ENCODE data around the gene TAOK2.
"Not testable (repeated sequence)": the region's sequence is repeated elsewhere in the genome, so short reads cannot be mapped to it uniquely, and the experiment has no call there.

The TAOK2 gene

DNA sequence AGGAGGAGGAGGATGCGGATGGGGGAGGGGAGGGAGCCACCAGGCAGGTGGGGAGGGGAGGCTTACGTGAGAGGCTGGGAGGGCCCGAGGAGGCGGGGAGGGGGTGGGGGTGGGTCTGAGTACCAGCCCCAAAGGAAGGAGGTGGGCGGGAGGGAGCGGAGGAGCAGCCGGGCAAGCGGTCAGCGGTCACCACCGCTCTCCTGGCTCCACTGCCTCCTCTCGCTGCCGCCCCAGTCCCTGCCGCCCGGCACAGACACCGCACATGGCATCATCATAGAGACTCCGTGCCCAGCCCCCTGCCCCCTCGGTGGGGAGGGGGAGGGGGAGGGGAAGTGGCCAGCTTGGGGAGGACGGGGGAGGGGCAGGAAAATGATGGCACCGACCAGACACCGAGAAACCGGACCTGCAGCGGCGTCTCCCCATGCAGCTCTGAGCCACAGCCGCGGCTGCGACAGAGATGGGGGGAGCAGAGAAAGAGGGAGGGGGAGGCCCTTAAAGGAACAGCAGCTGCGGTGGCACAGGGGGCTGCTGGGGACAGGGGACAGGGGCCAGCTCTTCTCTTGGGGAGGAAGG is 57.3 kb downstream of the TAOK2 start, which contains the start of gene TLCD3B:
Gene TLCD3B (minus strand): TSS at position 431 of the 573 bp plus-strand sequence. CDS start 744 bp downstream, outside the sequence.
- DNase-seq (ENCODE audit: low read depth): no peak
- TF ChIP-seq, protein P1, sequence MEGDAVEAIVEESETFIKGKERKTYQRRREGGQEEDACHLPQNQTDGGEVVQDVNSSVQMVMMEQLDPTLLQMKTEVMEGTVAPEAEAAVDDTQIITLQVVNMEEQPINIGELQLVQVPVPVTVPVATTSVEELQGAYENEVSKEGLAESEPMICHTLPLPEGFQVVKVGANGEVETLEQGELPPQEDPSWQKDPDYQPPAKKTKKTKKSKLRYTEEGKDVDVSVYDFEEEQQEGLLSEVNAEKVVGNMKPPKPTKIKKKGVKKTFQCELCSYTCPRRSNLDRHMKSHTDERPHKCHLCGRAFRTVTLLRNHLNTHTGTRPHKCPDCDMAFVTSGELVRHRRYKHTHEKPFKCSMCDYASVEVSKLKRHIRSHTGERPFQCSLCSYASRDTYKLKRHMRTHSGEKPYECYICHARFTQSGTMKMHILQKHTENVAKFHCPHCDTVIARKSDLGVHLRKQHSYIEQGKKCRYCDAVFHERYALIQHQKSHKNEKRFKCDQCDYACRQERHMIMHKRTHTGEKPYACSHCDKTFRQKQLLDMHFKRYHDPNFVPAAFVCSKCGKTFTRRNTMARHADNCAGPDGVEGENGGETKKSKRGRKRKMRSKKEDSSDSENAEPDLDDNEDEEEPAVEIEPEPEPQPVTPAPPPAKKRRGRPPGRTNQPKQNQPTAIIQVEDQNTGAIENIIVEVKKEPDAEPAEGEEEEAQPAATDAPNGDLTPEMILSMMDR (IDR thresholded peaks at IDR 0.05; ENCODE audit: control insufficient read depth, insufficient read depth, low read depth, low read length, missing control alignments): no peak
- H3K4me3 ChIP-seq (ENCODE audit: control insufficient read depth, low read depth, low read length): no peak within 1 kb of the TSS

DNA sequence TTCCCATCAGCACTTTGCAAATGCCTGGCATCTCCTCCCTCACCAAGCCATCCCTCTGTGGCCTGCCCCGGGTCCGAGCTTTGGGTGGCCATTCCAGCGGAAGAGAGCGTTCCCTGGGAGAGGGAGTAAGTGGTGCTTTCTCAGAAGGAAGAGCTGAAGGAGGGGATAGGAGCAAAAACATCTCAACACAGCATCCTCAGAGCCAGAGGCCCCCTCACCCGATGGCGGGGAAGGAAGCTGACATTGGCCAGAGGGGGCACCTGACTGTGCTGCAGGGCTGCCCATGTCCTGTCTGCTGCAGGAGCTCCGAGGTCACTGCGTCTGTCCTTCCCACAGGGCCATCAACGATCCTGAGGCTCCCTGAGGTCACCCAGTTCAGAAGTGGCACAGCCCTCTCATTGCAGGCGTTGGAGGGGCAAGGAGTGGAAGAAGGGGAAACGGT is 57.8 kb downstream of the TAOK2 start:
- TF ChIP-seq, protein P1 (IDR thresholded peaks at IDR 0.05; ENCODE audit: control insufficient read depth, insufficient read depth, low read depth, low read length, missing control alignments): no peak
- no peak for DNase-seq (ENCODE audit: low read depth)
- no peak overlapping the region for H3K4me3 ChIP-seq (ENCODE audit: control insufficient read depth, low read depth, low read length)

DNA sequence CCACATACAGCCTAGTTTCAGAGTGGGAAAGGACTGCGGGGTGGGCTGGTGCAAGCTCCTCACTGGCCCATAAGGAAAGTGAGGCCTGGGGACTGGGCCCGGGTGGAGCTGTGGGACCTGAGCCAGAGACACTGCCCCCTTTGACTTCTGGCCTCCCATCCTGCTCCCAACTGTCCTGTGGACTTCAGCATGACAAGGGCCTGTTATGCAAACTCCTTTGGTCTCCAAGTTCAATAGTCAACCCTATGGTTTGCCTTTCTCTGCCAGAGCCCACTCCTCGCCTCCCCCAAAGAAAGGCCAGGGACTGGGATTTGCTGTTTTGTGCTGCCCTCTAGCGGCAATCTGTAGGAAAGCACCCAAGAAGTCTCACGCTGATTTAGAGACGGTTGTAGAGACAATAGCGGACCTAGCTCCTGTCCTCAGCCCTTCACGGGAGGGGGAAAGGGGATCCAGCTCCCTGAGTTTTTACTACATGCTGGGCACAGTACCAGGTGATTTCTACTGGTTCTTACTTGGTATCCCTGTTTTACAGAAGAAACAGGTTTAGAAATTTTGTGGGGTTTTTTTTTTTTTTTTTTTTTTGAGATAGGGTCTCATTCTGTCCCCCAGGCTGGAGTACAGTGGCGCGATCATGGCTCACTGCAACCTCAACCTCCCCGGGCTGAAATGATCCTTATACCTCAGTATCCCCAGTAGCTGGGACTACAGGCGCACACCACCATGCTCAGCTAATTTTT is 58.6 kb downstream of the TAOK2 start:
- H3K4me3 ChIP-seq (ENCODE audit: control insufficient read depth, low read depth, low read length): no peak overlapping the region
- TF ChIP-seq, protein P1 (IDR thresholded peaks at IDR 0.05; ENCODE audit: control insufficient read depth, insufficient read depth, low read depth, low read length, missing control alignments): peak; percentile 80
- DNase-seq (ENCODE audit: low read depth): peak; percentile 24

DNA sequence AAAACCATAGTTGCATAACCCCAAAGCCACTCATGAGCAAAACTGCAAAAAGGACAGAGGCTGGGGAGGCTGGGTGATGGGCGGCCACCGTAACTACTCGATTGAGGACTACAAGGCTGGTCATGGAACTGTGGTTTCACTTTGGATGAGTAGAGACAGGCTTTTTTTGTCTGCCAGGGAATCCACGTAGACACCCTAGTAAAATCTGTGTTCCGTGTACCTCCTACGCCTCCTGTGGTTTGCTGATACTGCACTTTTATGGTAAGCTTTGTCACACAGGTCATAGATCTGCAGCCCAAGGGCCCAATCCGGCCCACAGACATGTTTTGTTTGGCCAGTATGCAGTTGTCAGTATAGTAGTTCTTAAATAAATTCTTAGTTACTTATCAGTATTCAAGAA is 59.6 kb downstream of the TAOK2 start:
- no peak overlapping the region for H3K4me3 ChIP-seq (ENCODE audit: control insufficient read depth, low read depth, low read length)
- TF ChIP-seq, protein P1 (IDR thresholded peaks at IDR 0.05; ENCODE audit: control insufficient read depth, insufficient read depth, low read depth, low read length, missing control alignments): no peak
- DNase-seq (ENCODE audit: low read depth): no peak

DNA sequence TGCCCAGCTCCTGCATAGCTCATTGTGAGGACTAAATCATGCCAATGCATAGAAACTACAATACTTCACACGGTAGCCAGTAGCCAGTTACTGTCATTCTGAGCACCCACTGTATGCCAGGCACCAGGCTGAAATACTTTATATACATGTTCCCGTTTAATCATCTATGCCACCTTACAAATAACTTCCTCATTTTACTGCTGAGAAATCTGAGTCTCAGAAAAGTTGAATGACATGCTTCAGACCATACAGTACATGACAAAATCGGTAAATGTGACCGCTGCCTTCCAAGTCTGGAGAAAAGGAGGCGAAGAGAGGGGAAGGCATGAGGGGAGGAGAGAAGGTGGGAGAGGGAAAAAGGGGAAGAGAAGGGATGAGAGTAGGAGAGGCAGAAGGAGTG is 66.6 kb downstream of the TAOK2 start:
- DNase-seq (ENCODE audit: low read depth): no peak
- H3K4me3 ChIP-seq (ENCODE audit: control insufficient read depth, low read depth, low read length): no peak overlapping the region
- TF ChIP-seq, protein P1 (IDR thresholded peaks at IDR 0.05; ENCODE audit: control insufficient read depth, insufficient read depth, low read depth, low read length, missing control alignments): no peak

DNA sequence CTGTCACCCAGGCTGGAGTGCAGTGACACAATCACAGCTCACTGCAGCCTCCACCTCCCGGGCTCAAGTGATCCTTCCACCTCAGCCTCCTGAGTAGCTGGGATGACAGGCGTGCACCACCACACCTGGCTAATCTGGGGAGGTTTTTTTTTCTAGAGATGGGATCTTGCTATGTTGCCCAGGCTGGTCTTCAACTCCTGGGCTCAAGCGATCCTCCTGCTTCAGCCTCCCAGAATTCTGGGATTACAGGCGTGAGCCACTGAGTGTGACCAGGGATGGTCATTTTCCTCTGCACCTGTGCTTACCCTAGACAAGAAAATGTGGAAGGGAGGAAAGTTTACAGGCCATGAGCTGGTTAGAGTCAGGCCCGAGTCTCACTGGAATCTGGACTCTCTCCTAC is 67.0 kb downstream of the TAOK2 start:
- not testable (repeated sequence) for DNase-seq (ENCODE audit: low read depth); H3K4me3 ChIP-seq (ENCODE audit: control insufficient read depth, low read depth, low read length)

DNA sequence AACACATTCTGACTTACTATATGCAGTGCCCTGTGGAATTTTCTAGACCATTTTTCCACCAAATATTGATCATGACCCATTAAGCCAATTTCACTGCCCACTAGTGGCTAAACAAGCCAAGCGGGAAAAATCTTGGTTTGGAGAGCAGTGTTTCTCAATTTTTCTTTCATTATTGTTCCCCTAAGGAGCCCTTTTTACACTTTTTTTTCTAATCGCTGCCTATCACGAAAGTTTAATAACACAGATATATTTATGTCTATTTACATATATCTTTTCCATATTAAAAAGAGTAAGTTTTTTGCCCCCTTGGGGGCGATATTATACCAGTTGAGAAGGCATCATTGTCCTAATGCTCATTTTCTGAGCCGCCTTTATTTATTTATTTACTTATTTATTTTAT is 68.2 kb downstream of the TAOK2 start:
- no peak for DNase-seq (ENCODE audit: low read depth)
- no peak overlapping the region for H3K4me3 ChIP-seq (ENCODE audit: control insufficient read depth, low read depth, low read length)
- TF ChIP-seq, protein P1 (IDR thresholded peaks at IDR 0.05; ENCODE audit: control insufficient read depth, insufficient read depth, low read depth, low read length, missing control alignments): peak; percentile 41

Data from AG09309 (cell line).